H9 (cell line): ENCODE data around the gene GSTP1. TPM values are rescaled to one million over a fixed set of nuclear protein-coding genes. Genes with fewer than 3 reads are reported as not detected.

ENCODE experiments used
- DNase-seq: peaks from one replicate; pipeline ENCODE4 v3.0.0-alpha.2; 2017
- H2AFZ ChIP-seq: one replicate; pipeline ENCODE4 v1.6.1; 2013; ENCODE audit warnings: mild to moderate bottlenecking, low read length, control low read depth, moderate library complexity
- H2AK5ac ChIP-seq: 2 replicates; pipeline ENCODE4 v1.6.1; 2013; ENCODE audit warnings: low read length, control low read depth, mixed read lengths; ENCODE audit not compliant: insufficient read length
- H2BK120ac ChIP-seq: one replicate; pipeline ENCODE4 v1.6.1; 2013; ENCODE audit warnings: low read depth, mild to moderate bottlenecking, low read length, control low read depth, inconsistent platforms; ENCODE audit not compliant: poor library complexity, severe bottlenecking
- H2BK12ac ChIP-seq: 2 replicates; pipeline ENCODE4 v1.6.1; 2013; ENCODE audit warnings: low read length, control low read depth, mixed read lengths, low read depth; ENCODE audit not compliant: insufficient read length
- H2BK15ac ChIP-seq: 2 replicates; pipeline ENCODE4 v1.6.1; 2013; ENCODE audit warnings: low read depth, low read length, control low read depth
- H2BK20ac ChIP-seq: one replicate; pipeline ENCODE4 v1.6.1; 2013; ENCODE audit warnings: low read depth, mild to moderate bottlenecking, low read length, control low read depth, inconsistent platforms; ENCODE audit not compliant: poor library complexity, severe bottlenecking
- H2BK5ac ChIP-seq: 2 replicates; pipeline ENCODE4 v1.6.1; 2013; ENCODE audit warnings: low read length, control low read depth, mixed read lengths; ENCODE audit not compliant: insufficient read length
- H3K14ac ChIP-seq: 2 replicates; pipeline ENCODE4 v1.6.1; 2013; ENCODE audit warnings: low read length, control low read depth; ENCODE audit not compliant: insufficient read depth
- H3K18ac ChIP-seq: 2 replicates; pipeline ENCODE4 v1.6.1; 2013; ENCODE audit warnings: low read depth, mild to moderate bottlenecking, mixed read lengths, low read length, control low read depth; ENCODE audit not compliant: insufficient read length
- H3K23ac ChIP-seq: 2 replicates; pipeline ENCODE4 v1.6.1; 2013; ENCODE audit warnings: low read length, control low read depth, mixed read lengths, low read depth; ENCODE audit not compliant: insufficient read length
- H3K23me2 ChIP-seq: 2 replicates; pipeline ENCODE4 v1.6.1; 2013; ENCODE audit warnings: low read depth, mild to moderate bottlenecking, mixed read lengths, low read length, control low read depth; ENCODE audit not compliant: insufficient read length, poor library complexity, severe bottlenecking
- H3K27ac ChIP-seq: 2 replicates; pipeline ENCODE4 v1.5.1; 2013; ENCODE audit warnings: low read length, control low read depth, mixed read lengths, low read depth; ENCODE audit not compliant: insufficient read length
- H3K27me3 ChIP-seq: 2 replicates; pipeline ENCODE4 v1.6.1; 2013; ENCODE audit warnings: low read length, control low read depth, inconsistent platforms; ENCODE audit not compliant: insufficient read depth
- H3K4ac ChIP-seq: 2 replicates; pipeline ENCODE4 v1.6.1; 2013; ENCODE audit warnings: low read depth, mild to moderate bottlenecking, control low read depth, inconsistent platforms, low read length, moderate library complexity
- H3K4me1 ChIP-seq: 2 replicates; pipeline ENCODE4 v1.6.1; 2013; ENCODE audit warnings: low read length, control low read depth, inconsistent platforms; ENCODE audit not compliant: insufficient read depth
- H3K4me2 ChIP-seq: 2 replicates; pipeline ENCODE4 v1.6.1; 2013; ENCODE audit warnings: low read length, control low read depth, mixed read lengths; ENCODE audit not compliant: insufficient read length, insufficient read depth
- H3K56ac ChIP-seq: 2 replicates; pipeline ENCODE4 v1.6.1; 2013; ENCODE audit warnings: low read depth, mild to moderate bottlenecking, mixed read lengths, low read length, control low read depth; ENCODE audit not compliant: insufficient read length
- H3K79me1 ChIP-seq: 2 replicates; pipeline ENCODE4 v1.6.1; 2013; ENCODE audit warnings: low read depth, mild to moderate bottlenecking, moderate library complexity, low read length, control low read depth, inconsistent platforms; ENCODE audit not compliant: insufficient read depth, poor library complexity, severe bottlenecking
- H3K79me2 ChIP-seq: 2 replicates; pipeline ENCODE4 v1.6.1; 2013; ENCODE audit warnings: low read length, control low read depth, inconsistent platforms; ENCODE audit not compliant: insufficient read depth
- H3K9ac ChIP-seq: 2 replicates; pipeline ENCODE4 v1.6.1; 2013; ENCODE audit warnings: low read length, control low read depth, mixed read lengths; ENCODE audit not compliant: insufficient read length; ENCODE audit errors: extremely low read depth
- H3K9me3 ChIP-seq: one replicate; pipeline ENCODE4 v1.6.1; 2013; ENCODE audit warnings: low read depth, low read length, inconsistent platforms; ENCODE audit not compliant: control insufficient read depth
- H3T11ph ChIP-seq: one replicate; pipeline ENCODE4 v1.6.1; 2013; ENCODE audit warnings: mild to moderate bottlenecking, low read length, control low read depth, inconsistent platforms
- H4K20me1 ChIP-seq: one replicate; pipeline ENCODE4 v1.6.1; 2013; ENCODE audit not compliant: control insufficient read depth, insufficient read length, insufficient read depth
- H4K5ac ChIP-seq: 2 replicates; pipeline ENCODE4 v1.6.1; 2013; ENCODE audit warnings: low read depth, mild to moderate bottlenecking, mixed read lengths, low read length, control low read depth; ENCODE audit not compliant: insufficient read length
- H4K8ac ChIP-seq: replicated peaks from 2 replicates; pipeline ENCODE4 v1.6.1; 2013; ENCODE audit warnings: low read length, control low read depth, mixed read lengths, low read depth; ENCODE audit not compliant: insufficient read length
- H4K91ac ChIP-seq: 2 replicates; pipeline ENCODE4 v1.6.1; 2013; ENCODE audit warnings: low read depth, mild to moderate bottlenecking, moderate library complexity, mixed read lengths, low read length, control low read depth; ENCODE audit not compliant: insufficient read length
- H3K27ac Mint-ChIP-seq, 3 experiments: 2 replicates in 2 of 3; 3 replicates in 1 of 3; pipeline ENCODE4 v1.8.0; 2020 to 2021; ENCODE audit warnings: mixed read lengths in 3 of 3, mild to moderate bottlenecking in 1 of 3, moderate library complexity in 1 of 3
- H3K27me3 Mint-ChIP-seq: 2 replicates; pipeline ENCODE4 v1.8.0; 2021; ENCODE audit warnings: low read depth, mild to moderate bottlenecking, moderate library complexity, mixed read lengths
- H3K36me3 Mint-ChIP-seq, 3 experiments: 2 replicates in 2 of 3; 3 replicates in 1 of 3; pipeline ENCODE4 v1.8.0; 2020 to 2021; ENCODE audit warnings: low read depth in 3 of 3, mixed read lengths in 3 of 3; ENCODE audit not compliant: insufficient read depth in 1 of 3
- H3K4me1 Mint-ChIP-seq, 2 experiments: 2 replicates each; pipeline ENCODE4 v1.8.0; 2020; ENCODE audit warnings: mixed read lengths in 2 of 2
- H3K4me3 Mint-ChIP-seq, 2 experiments: 2 replicates in 1 of 2; 3 replicates in 1 of 2; pipeline ENCODE4 v1.8.0; 2020 to 2021; ENCODE audit warnings: mild to moderate bottlenecking in 2 of 2, mixed read lengths in 2 of 2, moderate library complexity in 1 of 2
- H3K9me3 Mint-ChIP-seq, 2 experiments: 2 replicates in 1 of 2; 3 replicates in 1 of 2; pipeline ENCODE4 v1.8.0; 2020; ENCODE audit warnings: mild to moderate bottlenecking in 2 of 2, mixed read lengths in 2 of 2, moderate library complexity in 1 of 2
- CTCF ChIP-seq: fragments of 200-600 bp; sonication (generic); conservative IDR thresholded peaks from 3 replicates; pipeline ENCODE4 v1.8.0; 2021; ENCODE audit warnings: antibody characterized with exemption, mild to moderate bottlenecking
- WGBS: extraction: QIAGEN DNeasy Blood & Tissue Kit; methylation state at CpG from one replicate; pipeline ENCODE4 v1.1.7; 2013; ENCODE audit warnings: missing lambda C conversion rate, low lambda C conversion rate, mixed read lengths; ENCODE audit not compliant: insufficient read length; ENCODE audit errors: extremely low coverage; 5-methylcytosine and 5-hydroxymethylcytosine counted together
- total RNA-seq: library from RNA; stranded (reverse); gene quantifications from 2 replicates; pipeline ENCODE4 v1.2.1, GENCODE V29; 2021

Gene GSTP1
- total RNA-seq, 1 experiment from 2014 or later, result 1,469 TPM

GRCh38 chr11:67586568-67587250 lies 3.1 kb downstream of the GSTP1 start:
- Histone ChIP-seq H4K91ac (no peak overlapping the region), H3K9me3 (no peaks in the 10 kb centered on the region), H2AK5ac (no peak overlapping the region), H3K4me2 (no peak overlapping the region), H3K9ac (no peak overlapping the region), H4K8ac (no peak overlapping the region), H3K23me2 (peaks cover 8% of the 10 kb centered on the region), H3K18ac (no peak overlapping the region), H3K23ac (no peak overlapping the region), H2BK5ac (no peak overlapping the region), H2AFZ (no peak overlapping the region), H2BK20ac (no peak overlapping the region), H3K79me2 (peaks cover 5% of the 10 kb centered on the region; the same call in 1 of the 2 replicates), H3K56ac (no peak overlapping the region), H4K20me1 (no peaks in the 10 kb centered on the region), H3K4ac (no peak overlapping the region), H2BK12ac (no peak overlapping the region), H2BK15ac (no peak overlapping the region), H2BK120ac (no peak overlapping the region), H4K5ac (no peak overlapping the region), H3K27ac (no peak overlapping the region), H3K79me1 (no peaks in the 10 kb centered on the region), H3T11ph (no peak overlapping the region), H3K27me3 (no peaks in the 10 kb centered on the region), H3K4me1 (no peaks in the 10 kb centered on the region; the same call in 1 of the 2 replicates), H3K14ac (no peak overlapping the region)
- Mint-ChIP-seq H3K27ac (peak overlapping the region in 2 of 3 experiments; percentile 13 to 69; a peak in 4 of 7 replicates), H3K9me3 (peaks cover 0 to 5% of the 10 kb centered on the region in 2 experiments; a peak in 2 of 5 replicates), H3K36me3 (peaks cover 29 to 46% (median 42%) of the 10 kb centered on the region in 3 experiments), H3K4me1 (peaks cover 30 to 40% of the 10 kb centered on the region in 2 experiments), H3K27me3 (no peaks in the 10 kb centered on the region; the same call in 1 of the 2 replicates), H3K4me3 (peak overlapping the region; percentile 19 to 84; a peak in 2 of 5 replicates)
- no peak for DNase-seq
- no peak for TF ChIP-seq CTCF
- WGBS, result no CpG with 5 or more reads among the region's 5 CpGs
